Glutamatergic neuron (in vitro differentiated cells): ENCODE measurements around the gene EIPR1. TPM values are rescaled to one million over a fixed set of nuclear protein-coding genes. Genes with fewer than 3 reads are reported as not detected.

Source experiments
- DNase-seq: peaks from one replicate; pipeline ENCODE4 v3.0.0; 2022
- H3K27ac Mint-ChIP-seq: one replicate; pipeline ENCODE4 v1.8.0; 2020; ENCODE audit warnings: mild to moderate bottlenecking, mixed read lengths, inconsistent platforms; ENCODE audit not compliant: unreplicated experiment
- H3K27me3 Mint-ChIP-seq: one replicate; pipeline ENCODE4 v1.8.0; 2020; ENCODE audit warnings: mild to moderate bottlenecking, moderate library complexity, mixed read lengths, inconsistent platforms; ENCODE audit not compliant: unreplicated experiment
- H3K36me3 Mint-ChIP-seq: one replicate; pipeline ENCODE4 v1.8.0; 2020; ENCODE audit warnings: mild to moderate bottlenecking, mixed read lengths, inconsistent platforms; ENCODE audit not compliant: unreplicated experiment
- H3K4me1 Mint-ChIP-seq: one replicate; pipeline ENCODE4 v1.8.0; 2020; ENCODE audit warnings: mild to moderate bottlenecking, low read depth, mixed read lengths, inconsistent platforms; ENCODE audit not compliant: unreplicated experiment
- H3K4me3 Mint-ChIP-seq: one replicate; pipeline ENCODE4 v1.8.0; 2020; ENCODE audit warnings: mild to moderate bottlenecking, mixed read lengths, inconsistent platforms; ENCODE audit not compliant: unreplicated experiment
- H3K9me3 Mint-ChIP-seq: one replicate; pipeline ENCODE4 v1.8.0; 2020; ENCODE audit warnings: mild to moderate bottlenecking, moderate library complexity, mixed read lengths, inconsistent platforms; ENCODE audit not compliant: unreplicated experiment
- CTCF ChIP-seq: fragments of 200-600 bp; sonication (generic); IDR thresholded peaks from one replicate; pipeline ENCODE4 v1.5.0; 2021; ENCODE audit not compliant: partially characterized antibody, unreplicated experiment
- total RNA-seq: library from RNA; stranded (reverse); fragmentation: NEBNext Ultra II Directional; extraction: Animal tissue kit (Norgen Biotek cat#: 25700); gene quantifications from one replicate; pipeline ENCODE4 v1.2.1, GENCODE V29; 2021; ENCODE audit not compliant: unreplicated experiment

EIPR1 gene
- total RNA-seq, 1 donor from 2014 or later, result 43.8 TPM

DNA sequence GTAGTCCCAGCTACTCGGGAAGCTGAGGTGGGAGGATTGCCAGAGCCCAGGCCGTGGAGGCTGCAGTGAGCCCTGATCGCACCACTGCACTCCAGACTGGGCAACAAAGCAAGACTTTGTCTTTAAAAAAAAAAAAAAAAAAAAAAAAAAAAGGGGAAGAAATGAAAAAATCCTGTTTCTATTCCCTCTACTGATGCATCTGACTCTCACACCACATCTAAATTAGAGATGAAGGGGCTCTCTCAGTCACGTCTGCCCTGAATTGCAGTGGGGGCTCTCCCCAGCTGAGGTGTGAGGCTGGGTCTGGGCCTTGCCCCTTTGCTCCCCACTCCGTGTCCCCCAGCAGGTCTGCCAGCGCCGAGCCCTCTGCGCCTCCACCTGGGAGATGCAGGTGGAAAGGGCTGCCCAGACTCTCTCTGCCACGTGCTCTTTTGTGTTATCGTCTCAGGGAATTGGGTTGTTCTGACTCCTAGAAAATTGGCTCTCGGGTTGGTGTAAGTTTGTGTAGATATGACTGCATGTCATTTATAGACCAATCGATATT, 32.1 kb upstream of the EIPR1 start:
- Mint-ChIP-seq H3K4me3 (no peak overlapping the region), H3K27me3 (no peaks in the 10 kb centered on the region), H3K4me1 (peaks cover 23% of the 10 kb centered on the region), H3K36me3 (no peaks in the 10 kb centered on the region), H3K27ac (no peak overlapping the region), H3K9me3 (peaks cover 3% of the 10 kb centered on the region)
- no peak for DNase-seq
- no peak for TF ChIP-seq CTCF

GRCh38 chr2:3408781-3409180, 31.2 kb upstream of the EIPR1 start:
- no peaks in the 10 kb centered on the region for H3K27me3 Mint-ChIP-seq
- TF ChIP-seq CTCF, result no peak
- H3K27ac Mint-ChIP-seq, result no peak overlapping the region
- H3K4me3 Mint-ChIP-seq, result no peak overlapping the region
- peaks cover 27% of the 10 kb centered on the region for H3K4me1 Mint-ChIP-seq
- H3K9me3 Mint-ChIP-seq, result peaks cover 2% of the 10 kb centered on the region
- no peak for DNase-seq
- H3K36me3 Mint-ChIP-seq, result peaks cover 6% of the 10 kb centered on the region

- H3K4me3 Mint-ChIP-seq, result no peak overlapping the region
- no peaks in the 10 kb centered on the region for H3K27me3 Mint-ChIP-seq
- peak; percentile 48 for DNase-seq
- peaks cover 6% of the 10 kb centered on the region for H3K36me3 Mint-ChIP-seq
- peaks cover 5% of the 10 kb centered on the region for H3K9me3 Mint-ChIP-seq
- peaks cover 25% of the 10 kb centered on the region for H3K4me1 Mint-ChIP-seq
- no peak for TF ChIP-seq CTCF
- peak overlapping the region; percentile 24 for H3K27ac Mint-ChIP-seq
Observed at GRCh38 chr2:3406501-3406900, 28.9 kb upstream of the EIPR1 start.

GRCh38 chr2:3405876-3406275, 28.3 kb upstream of the EIPR1 start:
- no peak for TF ChIP-seq CTCF
- Mint-ChIP-seq H3K36me3 (peaks cover 6% of the 10 kb centered on the region), H3K4me3 (peak overlapping the region; percentile 14), H3K27me3 (no peaks in the 10 kb centered on the region), H3K27ac (peak overlapping the region; percentile 65), H3K9me3 (peaks cover 5% of the 10 kb centered on the region), H3K4me1 (peaks cover 25% of the 10 kb centered on the region)
- no peak for DNase-seq

- Mint-ChIP-seq H3K27ac (peak overlapping the region; percentile 33), H3K27me3 (peaks cover 4% of the 10 kb centered on the region), H3K9me3 (peaks cover 5% of the 10 kb centered on the region), H3K4me1 (peaks cover 31% of the 10 kb centered on the region), H3K36me3 (peaks cover 6% of the 10 kb centered on the region), H3K4me3 (no peak overlapping the region)
- DNase-seq, result no peak
- TF ChIP-seq CTCF, result no peak
Observed at GRCh38 chr2:3405307-3405706, 27.7 kb upstream of the EIPR1 start.
